ENCODE results near the gene SEC61A2.

DNA sequence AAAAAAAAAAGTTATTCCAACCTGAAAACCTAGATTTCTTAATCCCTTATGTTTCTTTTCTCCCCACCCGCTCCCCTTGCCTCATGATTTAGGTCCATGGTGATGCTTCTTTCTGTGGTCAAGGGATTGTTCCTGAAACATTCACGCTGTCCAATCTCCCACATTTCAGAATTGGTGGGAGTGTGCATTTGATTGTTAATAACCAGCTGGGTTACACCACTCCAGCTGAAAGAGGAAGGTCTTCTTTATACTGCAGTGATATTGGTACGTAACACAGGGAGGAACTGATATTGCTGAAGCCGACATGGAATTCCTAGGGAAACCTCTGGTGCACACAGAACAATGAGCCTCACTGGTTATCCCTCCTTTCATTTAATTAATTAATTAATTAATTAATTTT is 38.1 kb upstream of the SEC61A2 start:
- no peak for TF ChIP-seq POLR2A (IDR thresholded peaks at IDR 0.05; ENCODE audit: low read depth)
- TF ChIP-seq POLR2AphosphoS5 (IDR thresholded peaks at IDR 0.05) = no peak

Data from esophagus muscularis mucosa (tissue), 2 donors.